ENCODE data around the gene PLA2G3. TPM values are rescaled to one million over a fixed set of nuclear protein-coding genes. Genes with fewer than 3 reads are reported as not detected.
A peak's percentile ranks its signal among the peaks of the same experiment; 100 is the strongest.

Gene PLA2G3
- total and polyA plus RNA-seq, 7 donors = not detected

GRCh38 chr22:31127181-31127772, 13.0 kb downstream of the PLA2G3 start:
- H3K9me3 ChIP-seq = no peaks in the 10 kb centered on the region
- 58 to 65% (median 64%) methylated on average over 18 to 19 of the region's 19 CpGs for WGBS, 3 donors
- TF ChIP-seq, protein P1, sequence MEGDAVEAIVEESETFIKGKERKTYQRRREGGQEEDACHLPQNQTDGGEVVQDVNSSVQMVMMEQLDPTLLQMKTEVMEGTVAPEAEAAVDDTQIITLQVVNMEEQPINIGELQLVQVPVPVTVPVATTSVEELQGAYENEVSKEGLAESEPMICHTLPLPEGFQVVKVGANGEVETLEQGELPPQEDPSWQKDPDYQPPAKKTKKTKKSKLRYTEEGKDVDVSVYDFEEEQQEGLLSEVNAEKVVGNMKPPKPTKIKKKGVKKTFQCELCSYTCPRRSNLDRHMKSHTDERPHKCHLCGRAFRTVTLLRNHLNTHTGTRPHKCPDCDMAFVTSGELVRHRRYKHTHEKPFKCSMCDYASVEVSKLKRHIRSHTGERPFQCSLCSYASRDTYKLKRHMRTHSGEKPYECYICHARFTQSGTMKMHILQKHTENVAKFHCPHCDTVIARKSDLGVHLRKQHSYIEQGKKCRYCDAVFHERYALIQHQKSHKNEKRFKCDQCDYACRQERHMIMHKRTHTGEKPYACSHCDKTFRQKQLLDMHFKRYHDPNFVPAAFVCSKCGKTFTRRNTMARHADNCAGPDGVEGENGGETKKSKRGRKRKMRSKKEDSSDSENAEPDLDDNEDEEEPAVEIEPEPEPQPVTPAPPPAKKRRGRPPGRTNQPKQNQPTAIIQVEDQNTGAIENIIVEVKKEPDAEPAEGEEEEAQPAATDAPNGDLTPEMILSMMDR (IDR thresholded peaks at IDR 0.05) = no peak
- H3K27me3 ChIP-seq (ENCODE audit: insufficient read depth in 3 of 3, low read length in 2 of 3) = no peaks in the 10 kb centered on the region
- peaks cover 5% of the 10 kb centered on the region for H3K4me1 ChIP-seq
- intact Hi-C loops (cut with DNase I) = no loop called here
- no peak for ATAC-seq
- DNase-seq = peak in 1 of 2 donors; percentile 26
- H3K27ac ChIP-seq = no peak overlapping the region
- H3K36me3 ChIP-seq (ENCODE audit: insufficient read depth in 1 of 2, low read depth in 1 of 2) = no peaks in the 10 kb centered on the region
- no peak overlapping the region for H3K4me3 ChIP-seq

GRCh38 chr22:31126869-31127175, 13.5 kb downstream of the PLA2G3 start:
- ATAC-seq (no peak), DNase-seq (peak in 1 of 2 donors; percentile 13)
- Histone ChIP-seq H3K4me3 (no peak overlapping the region), H3K9me3 (no peaks in the 10 kb centered on the region), H3K36me3 (ENCODE audit: insufficient read depth in 1 of 2, low read depth in 1 of 2) (no peaks in the 10 kb centered on the region), H3K27ac (no peak overlapping the region), H3K27me3 (ENCODE audit: insufficient read depth in 3 of 3, low read length in 2 of 3) (no peaks in the 10 kb centered on the region), H3K4me1 (peaks cover 10% of the 10 kb centered on the region)
- intact Hi-C loops (cut with DNase I) = no loop called here
- TF ChIP-seq, protein P1 (IDR thresholded peaks at IDR 0.05) = no peak
- whole genome bisulfite sequencing, 3 donors = 85 to 91% (median 90%) methylated on average over 12 to 13 of the region's 13 CpGs

DNA sequence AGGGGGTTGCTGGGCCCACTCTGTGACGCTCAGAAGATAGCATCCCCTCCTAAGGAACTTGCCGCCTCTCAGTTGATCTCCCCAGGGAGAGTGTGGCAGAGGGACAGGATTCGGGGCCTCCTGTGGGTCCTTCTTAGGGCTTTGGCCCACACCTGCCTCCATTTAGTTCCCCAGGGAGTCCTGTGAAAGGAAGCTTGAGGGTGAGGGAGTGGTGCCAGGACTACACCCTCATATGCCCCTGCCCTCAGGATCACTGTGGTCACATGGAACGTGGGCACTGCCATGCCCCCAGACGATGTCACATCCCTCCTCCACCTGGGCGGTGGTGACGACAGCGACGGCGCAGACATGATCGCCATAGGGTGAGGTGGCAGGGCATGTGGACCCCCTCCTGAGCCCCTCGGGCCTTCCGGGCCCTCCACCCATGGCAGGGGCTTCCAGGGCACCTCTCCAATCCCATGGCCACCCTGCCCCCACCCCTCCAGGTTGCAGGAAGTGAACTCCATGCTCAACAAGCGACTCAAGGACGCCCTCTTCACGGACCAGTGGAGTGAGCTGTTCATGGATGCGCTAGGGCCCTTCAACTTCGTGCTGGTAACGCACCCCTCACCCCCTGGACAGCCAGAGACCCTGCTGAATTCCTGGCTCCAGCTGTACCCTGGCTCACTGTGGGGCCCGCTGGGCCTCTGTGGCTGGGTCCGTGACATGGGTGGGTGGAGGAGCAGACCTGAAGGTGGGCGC, 14.0 kb downstream of the PLA2G3 start:
- intact Hi-C loops (cut with DNase I) = no loop called here
- TF ChIP-seq, protein P1 (IDR thresholded peaks at IDR 0.05) = no peak
- no peak for DNase-seq
- Histone ChIP-seq H3K4me1 (peaks cover 10% of the 10 kb centered on the region), H3K4me3 (no peak overlapping the region), H3K27ac (no peak overlapping the region), H3K9me3 (no peaks in the 10 kb centered on the region), H3K27me3 (ENCODE audit: insufficient read depth in 3 of 3, low read length in 2 of 3) (no peaks in the 10 kb centered on the region), H3K36me3 (ENCODE audit: insufficient read depth in 1 of 2, low read depth in 1 of 2) (no peaks in the 10 kb centered on the region)
- ATAC-seq = no peak
- WGBS, 3 donors = 89 to 91% (median 91%) methylated on average over 22 of the region's 22 CpGs

DNA sequence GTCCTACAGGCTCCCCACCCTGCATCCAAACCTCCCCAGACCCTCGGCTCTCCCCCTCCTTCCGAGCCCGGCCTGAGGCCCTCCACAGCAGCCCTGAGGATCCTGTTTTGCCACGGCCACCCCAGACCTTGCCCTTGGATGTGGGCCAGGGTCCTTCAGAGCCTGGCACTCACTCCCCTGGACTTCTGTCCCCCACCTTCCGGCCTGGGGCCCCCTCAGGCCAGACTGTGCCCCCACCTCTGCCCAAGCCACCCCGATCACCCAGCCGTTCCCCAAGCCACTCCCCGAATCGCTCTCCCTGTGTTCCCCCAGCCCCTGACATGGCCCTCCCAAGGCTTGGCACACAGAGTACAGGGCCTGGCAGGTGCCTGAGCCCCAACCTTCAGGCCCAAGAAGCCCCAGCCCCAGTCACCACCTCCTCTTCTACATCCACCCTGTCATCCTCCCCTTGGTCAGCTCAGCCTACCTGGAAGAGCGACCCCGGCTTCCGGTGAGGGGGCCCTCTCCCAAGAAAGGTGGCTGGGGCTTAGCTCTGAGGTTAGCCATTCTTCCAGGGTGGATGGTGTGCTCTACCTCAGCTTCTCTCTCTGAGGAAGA, 14.7 kb downstream of the PLA2G3 start:
- Histone ChIP-seq H3K27me3 (ENCODE audit: insufficient read depth in 3 of 3, low read length in 2 of 3) (no peaks in the 10 kb centered on the region), H3K27ac (no peak overlapping the region), H3K36me3 (ENCODE audit: insufficient read depth in 1 of 2, low read depth in 1 of 2) (no peaks in the 10 kb centered on the region), H3K4me1 (peaks cover 10% of the 10 kb centered on the region), H3K4me3 (no peak overlapping the region), H3K9me3 (no peaks in the 10 kb centered on the region)
- DNase-seq (no peak), ATAC-seq (no peak)
- intact Hi-C loops (cut with DNase I) = no loop called here
- TF ChIP-seq, protein P1 (IDR thresholded peaks at IDR 0.05) = no peak
- 81 to 86% (median 85%) methylated on average over 11 to 12 of the region's 12 CpGs for WGBS, 3 donors
